GM12878 (cell line): ENCODE data around the gene CHRND.

Source experiments
- BRCA1 ChIP-seq: IDR thresholded peaks from 2 replicates; pipeline ENCODE4 v1.6.1; 2011; ENCODE audit warnings: low read depth, low read length, improper control_type of control experiment
- KDM1A ChIP-seq: fragments of 200-600 bp; sonication (generic); IDR thresholded peaks from 2 replicates; pipeline ENCODE4 v1.6.1; 2016; ENCODE audit warnings: borderline replicate concordance
- POLR2AphosphoS5 ChIP-seq: IDR thresholded peaks from 2 replicates; pipeline ENCODE4 v1.6.1; 2011; ENCODE audit warnings: mild to moderate bottlenecking, low read length, inconsistent platforms
- SIN3A ChIP-seq: IDR thresholded peaks from 2 replicates; pipeline ENCODE4 v1.6.1; 2012; ENCODE audit warnings: low read depth, low read length, improper control_type of control experiment
- SMC3 ChIP-seq: IDR thresholded peaks from 2 replicates; pipeline ENCODE4 v1.6.1; 2011; ENCODE audit warnings: low read length, improper control_type of control experiment, borderline replicate concordance
- ZNF274 ChIP-seq: IDR thresholded peaks from one replicate; pipeline ENCODE4 v1.8.0; 2011; ENCODE audit not compliant: insufficient read length, insufficient read depth
- TF ChIP-seq, protein P1 (sequence below), 3 experiments: IDR thresholded peaks in 2 of 3; conservative IDR thresholded peaks in 1 of 3; 2 replicates each; pipeline ENCODE4 v1.5.1; 2011; ENCODE audit warnings: low read depth in 3 of 3, low read length in 3 of 3, mild to moderate bottlenecking in 3 of 3, control low read depth in 2 of 3, moderate library complexity in 2 of 3, inconsistent platforms in 1 of 3, mixed read lengths in 1 of 3; ENCODE audit not compliant: control insufficient read depth in 2 of 3, insufficient read depth in 1 of 3; ENCODE audit errors: extremely low read depth in 1 of 3
- TF ChIP-seq, protein P2 (sequence below): fragments of 450-650 bp; IDR thresholded peaks from 2 replicates; pipeline ENCODE4 v1.6.1; 2014; ENCODE audit warnings: mild to moderate bottlenecking

DNA sequence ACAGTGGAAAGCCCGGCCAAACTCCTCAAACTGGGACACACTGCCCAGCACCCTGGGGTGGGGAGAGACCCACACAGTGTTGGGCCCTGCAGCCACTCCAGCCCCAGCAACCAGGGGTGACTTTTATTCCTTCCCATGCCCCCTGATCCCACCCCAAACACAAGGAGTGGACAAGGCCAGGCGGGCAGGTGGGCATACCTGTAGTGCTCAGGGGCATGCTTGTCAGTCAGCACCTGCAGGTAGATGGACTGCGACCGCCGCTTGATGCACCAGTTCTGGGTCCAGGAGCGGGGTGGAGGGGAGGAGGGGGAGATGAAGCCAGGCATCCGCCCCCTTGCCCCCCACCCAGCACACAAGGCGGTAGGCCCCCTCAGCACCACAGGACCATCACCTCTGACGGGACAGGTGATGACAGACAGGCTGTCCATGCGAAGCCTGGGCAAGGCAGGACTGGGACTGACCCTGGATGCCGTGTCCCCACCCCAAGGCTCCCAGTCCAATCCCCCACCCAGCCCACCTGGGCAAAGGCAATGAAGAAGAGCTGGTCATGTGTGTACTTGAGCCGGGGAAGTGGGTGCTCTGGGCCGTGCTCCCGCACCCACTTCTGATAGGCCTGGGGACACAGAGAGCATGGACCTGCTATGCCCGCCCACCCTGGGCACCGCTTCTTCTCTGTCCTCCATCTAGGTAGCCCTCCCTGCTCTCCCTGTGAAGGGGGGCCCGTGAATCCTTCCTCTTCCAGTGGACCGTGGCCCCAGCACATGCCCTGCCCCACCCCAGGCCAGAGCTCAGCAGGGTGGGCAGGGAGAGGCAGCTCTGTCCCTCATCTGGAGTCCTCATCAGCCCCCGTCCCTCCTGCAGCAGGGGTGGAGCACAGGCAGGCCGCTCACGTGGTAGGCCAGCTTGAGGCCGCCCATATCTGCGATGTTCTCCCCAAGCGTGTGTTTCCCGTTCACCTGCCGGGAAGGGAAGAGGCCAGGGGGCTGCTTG lies 45.5 kb upstream of the CHRND start:
- TF ChIP-seq SIN3A (no peak), KDM1A (no peak), ZNF274 (no peak), BRCA1 (no peak), SMC3 (no peak), POLR2AphosphoS5 (no peak)
- TF ChIP-seq, protein P1, sequence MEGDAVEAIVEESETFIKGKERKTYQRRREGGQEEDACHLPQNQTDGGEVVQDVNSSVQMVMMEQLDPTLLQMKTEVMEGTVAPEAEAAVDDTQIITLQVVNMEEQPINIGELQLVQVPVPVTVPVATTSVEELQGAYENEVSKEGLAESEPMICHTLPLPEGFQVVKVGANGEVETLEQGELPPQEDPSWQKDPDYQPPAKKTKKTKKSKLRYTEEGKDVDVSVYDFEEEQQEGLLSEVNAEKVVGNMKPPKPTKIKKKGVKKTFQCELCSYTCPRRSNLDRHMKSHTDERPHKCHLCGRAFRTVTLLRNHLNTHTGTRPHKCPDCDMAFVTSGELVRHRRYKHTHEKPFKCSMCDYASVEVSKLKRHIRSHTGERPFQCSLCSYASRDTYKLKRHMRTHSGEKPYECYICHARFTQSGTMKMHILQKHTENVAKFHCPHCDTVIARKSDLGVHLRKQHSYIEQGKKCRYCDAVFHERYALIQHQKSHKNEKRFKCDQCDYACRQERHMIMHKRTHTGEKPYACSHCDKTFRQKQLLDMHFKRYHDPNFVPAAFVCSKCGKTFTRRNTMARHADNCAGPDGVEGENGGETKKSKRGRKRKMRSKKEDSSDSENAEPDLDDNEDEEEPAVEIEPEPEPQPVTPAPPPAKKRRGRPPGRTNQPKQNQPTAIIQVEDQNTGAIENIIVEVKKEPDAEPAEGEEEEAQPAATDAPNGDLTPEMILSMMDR (IDR thresholded peaks at IDR 0.05 in 2 of 3, conservative IDR thresholded peaks at IDR 0.05 in 1 of 3; ENCODE audit: control insufficient read depth in 2 of 3, extremely low read depth in 1 of 3, insufficient read depth in 1 of 3, low read depth in 3 of 3, low read length in 3 of 3), result no peak
- TF ChIP-seq, protein P2, sequence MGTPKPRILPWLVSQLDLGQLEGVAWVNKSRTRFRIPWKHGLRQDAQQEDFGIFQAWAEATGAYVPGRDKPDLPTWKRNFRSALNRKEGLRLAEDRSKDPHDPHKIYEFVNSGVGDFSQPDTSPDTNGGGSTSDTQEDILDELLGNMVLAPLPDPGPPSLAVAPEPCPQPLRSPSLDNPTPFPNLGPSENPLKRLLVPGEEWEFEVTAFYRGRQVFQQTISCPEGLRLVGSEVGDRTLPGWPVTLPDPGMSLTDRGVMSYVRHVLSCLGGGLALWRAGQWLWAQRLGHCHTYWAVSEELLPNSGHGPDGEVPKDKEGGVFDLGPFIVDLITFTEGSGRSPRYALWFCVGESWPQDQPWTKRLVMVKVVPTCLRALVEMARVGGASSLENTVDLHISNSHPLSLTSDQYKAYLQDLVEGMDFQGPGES, result no peak
